GM12864 (cell line): ENCODE results near the gene PCDHA4.
"Not testable (repeated sequence)": the region's sequence is repeated elsewhere in the genome, so short reads cannot be mapped to it uniquely, and the experiment has no call there.

Source experiments
- DNase-seq: peaks from one replicate; pipeline ENCODE4 v3.0.0-alpha.2; 2011; ENCODE audit warnings: low read depth
- H3K4me3 ChIP-seq: 2 replicates; pipeline ENCODE4 v1.5.1; 2011; ENCODE audit warnings: mild to moderate bottlenecking, low read depth, low read length, control low read depth
- TF ChIP-seq, protein P1 (sequence below): IDR thresholded peaks from 2 replicates; pipeline ENCODE4 v1.5.1; 2011; ENCODE audit warnings: low read depth, mild to moderate bottlenecking, moderate library complexity, low read length, control low read depth, inconsistent platforms; ENCODE audit errors: missing control alignments

PCDHA4 gene

DNA sequence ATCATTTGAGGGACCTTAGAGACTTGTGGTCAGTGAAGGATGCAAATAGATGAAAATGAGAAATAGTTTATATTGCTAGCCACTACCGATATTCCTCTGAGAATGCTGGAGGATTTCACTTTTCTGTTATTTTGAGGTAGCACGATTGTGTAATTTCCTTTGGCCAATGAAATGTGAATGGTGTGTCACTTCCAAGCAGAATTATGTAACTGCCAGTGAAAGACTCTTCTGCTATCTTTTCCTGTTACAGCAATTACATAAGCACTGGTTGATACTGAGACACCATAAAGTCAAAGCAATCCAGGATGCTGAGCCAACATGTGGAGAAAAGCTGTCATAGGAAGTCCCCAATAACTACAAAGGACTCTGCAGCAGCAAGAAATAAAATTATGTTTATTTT is 15.8 kb upstream of the PCDHA4 start:
- no peak for DNase-seq
- H3K4me3 ChIP-seq = no peak overlapping the region
- TF ChIP-seq, protein P1, sequence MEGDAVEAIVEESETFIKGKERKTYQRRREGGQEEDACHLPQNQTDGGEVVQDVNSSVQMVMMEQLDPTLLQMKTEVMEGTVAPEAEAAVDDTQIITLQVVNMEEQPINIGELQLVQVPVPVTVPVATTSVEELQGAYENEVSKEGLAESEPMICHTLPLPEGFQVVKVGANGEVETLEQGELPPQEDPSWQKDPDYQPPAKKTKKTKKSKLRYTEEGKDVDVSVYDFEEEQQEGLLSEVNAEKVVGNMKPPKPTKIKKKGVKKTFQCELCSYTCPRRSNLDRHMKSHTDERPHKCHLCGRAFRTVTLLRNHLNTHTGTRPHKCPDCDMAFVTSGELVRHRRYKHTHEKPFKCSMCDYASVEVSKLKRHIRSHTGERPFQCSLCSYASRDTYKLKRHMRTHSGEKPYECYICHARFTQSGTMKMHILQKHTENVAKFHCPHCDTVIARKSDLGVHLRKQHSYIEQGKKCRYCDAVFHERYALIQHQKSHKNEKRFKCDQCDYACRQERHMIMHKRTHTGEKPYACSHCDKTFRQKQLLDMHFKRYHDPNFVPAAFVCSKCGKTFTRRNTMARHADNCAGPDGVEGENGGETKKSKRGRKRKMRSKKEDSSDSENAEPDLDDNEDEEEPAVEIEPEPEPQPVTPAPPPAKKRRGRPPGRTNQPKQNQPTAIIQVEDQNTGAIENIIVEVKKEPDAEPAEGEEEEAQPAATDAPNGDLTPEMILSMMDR = no peak

DNA sequence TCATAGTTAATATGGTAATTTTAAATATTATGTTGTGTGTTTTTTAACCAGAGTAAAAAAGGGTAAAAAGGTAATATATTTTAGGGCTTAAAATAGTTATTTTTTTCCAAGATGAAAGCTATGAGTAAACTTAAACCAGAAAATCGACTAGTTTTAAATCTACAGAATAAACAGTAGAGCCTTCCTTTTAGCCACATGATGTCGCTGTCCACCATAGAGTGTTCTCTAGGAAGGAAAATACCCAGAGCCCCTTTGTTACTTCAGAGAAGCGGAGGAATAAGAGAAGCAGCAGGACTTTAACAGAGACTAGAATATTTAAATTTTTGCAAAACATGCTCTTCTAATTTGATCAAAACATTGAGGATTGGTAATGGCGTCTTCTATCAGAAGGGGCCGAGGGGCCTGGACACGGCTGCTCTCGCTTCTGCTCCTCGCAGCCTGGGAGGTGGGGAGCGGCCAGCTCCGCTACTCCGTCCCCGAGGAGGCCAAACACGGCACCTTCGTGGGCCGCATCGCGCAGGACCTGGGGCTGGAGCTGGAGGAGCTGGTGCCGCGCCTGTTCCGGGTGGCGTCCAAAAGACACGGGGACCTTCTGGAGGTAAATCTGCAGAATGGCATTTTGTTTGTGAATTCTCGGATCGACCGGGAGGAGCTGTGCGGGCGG is 12.1 kb upstream of the PCDHA4 start, which contains the start of gene PCDHA2:
TSS of gene PCDHA2 (plus strand) at position 258 of the 664 bp plus-strand sequence.
- H3K4me3 ChIP-seq = no peak within 1 kb of the TSS
- TF ChIP-seq, protein P1 = no peak
- DNase-seq = no peak

DNA sequence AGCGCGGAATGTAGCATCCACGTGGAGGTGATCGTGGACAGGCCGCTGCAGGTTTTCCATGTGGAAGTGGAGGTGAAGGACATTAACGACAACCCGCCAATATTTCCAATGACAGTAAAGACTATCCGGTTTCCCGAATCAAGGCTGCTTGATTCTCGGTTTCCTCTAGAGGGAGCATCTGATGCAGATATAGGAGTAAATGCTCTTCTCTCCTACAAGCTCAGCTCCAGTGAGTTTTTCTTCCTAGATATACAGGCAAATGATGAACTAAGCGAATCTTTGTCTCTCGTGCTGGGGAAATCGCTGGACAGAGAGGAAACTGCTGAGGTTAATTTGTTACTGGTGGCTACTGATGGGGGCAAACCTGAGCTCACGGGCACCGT is 11.6 kb upstream of the PCDHA4 start:
- no peak overlapping the region for H3K4me3 ChIP-seq
- no peak for DNase-seq
- TF ChIP-seq, protein P1 = no peak

DNA sequence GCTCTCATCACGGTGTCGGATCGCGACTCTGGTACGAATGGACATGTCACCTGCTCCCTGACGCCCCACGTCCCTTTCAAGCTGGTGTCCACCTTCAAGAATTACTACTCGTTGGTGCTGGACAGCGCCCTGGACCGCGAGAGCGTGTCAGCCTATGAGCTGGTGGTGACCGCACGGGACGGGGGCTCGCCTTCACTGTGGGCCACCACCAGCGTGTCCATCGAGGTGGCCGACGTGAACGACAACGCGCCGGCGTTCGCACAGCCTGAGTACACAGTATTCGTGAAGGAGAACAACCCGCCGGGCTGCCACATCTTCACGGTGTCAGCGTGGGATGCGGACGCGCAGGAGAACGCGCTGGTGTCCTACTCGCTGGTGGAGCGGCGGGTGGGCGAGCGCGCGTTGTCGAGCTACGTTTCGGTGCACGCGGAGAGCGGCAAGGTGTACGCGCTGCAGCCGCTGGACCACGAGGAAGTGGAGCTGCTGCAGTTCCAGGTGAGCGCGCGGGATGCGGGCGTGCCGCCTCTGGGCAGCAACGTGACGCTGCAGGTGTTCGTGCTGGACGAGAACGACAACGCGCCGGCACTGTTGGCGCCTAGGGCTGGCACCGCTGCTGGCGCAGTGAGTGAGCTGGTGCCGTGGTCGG is 10.7 kb upstream of the PCDHA4 start:
- H3K4me3 ChIP-seq, DNase-seq: not testable (repeated sequence)

DNA sequence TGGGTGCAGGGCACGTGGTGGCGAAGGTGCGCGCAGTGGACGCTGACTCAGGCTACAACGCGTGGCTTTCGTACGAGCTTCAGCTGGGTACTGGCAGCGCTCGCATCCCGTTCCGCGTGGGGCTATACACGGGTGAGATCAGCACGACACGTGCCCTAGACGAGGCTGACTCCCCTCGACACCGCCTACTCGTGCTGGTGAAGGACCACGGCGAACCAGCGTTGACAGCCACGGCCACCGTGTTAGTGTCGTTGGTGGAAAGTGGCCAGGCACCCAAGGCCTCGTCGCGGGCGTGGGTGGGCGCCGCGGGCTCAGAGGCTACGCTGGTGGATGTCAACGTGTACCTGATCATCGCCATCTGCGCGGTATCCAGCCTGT is 10.2 kb upstream of the PCDHA4 start:
- no peak overlapping the region for H3K4me3 ChIP-seq
- DNase-seq = no peak
- TF ChIP-seq, protein P1 = no peak

DNA sequence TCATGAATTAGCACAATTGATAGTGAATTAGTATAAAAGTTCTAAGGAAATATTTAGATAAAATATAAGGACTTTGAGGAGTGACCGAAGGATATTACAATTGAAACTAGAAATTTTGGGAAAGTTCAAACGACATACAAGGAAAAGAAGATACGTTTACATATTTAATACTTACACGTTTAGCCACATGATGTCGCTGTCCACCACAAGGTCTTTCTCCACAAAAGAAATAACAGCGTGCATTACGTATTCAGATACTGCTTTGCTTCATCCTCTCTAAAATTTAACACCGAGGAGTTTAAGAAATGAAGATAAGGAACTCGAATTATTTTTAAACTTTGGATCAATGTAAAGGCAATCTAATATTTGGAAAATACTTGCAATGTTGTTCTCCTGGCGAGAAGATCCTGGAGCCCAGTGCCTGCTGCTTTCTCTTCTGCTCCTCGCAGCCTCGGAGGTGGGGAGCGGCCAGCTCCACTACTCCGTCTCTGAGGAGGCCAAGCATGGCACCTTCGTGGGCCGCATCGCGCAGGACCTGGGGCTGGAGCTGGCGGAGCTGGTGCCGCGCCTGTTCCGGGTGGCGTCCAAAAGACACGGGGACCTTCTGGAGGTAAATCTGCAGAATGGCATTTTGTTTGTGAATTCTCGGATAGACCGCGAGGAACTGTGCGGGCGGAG is 5.9 kb upstream of the PCDHA4 start, which contains the start of gene PCDHA3:
TSS of gene PCDHA3 (plus strand) at position 242 of the 678 bp plus-strand sequence.
- DNase-seq = no peak
- TF ChIP-seq, protein P1 = no peak
- no peak within 1 kb of the TSS for H3K4me3 ChIP-seq

DNA sequence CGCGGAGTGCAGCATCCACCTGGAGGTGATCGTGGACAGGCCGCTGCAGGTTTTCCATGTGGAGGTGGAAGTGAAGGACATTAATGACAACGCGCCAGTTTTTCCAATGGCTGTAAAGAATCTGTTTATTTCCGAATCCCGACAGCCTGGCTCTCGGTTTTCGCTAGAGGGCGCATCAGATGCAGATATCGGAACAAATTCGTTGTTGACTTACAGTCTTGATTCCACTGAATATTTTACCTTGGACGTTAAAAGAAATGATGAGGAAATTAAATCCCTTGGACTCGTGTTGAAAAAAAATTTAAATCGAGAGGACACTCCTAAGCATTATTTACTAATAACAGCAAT is 5.4 kb upstream of the PCDHA4 start:
- no peak for DNase-seq
- TF ChIP-seq, protein P1 = no peak
- H3K4me3 ChIP-seq = no peak overlapping the region

DNA sequence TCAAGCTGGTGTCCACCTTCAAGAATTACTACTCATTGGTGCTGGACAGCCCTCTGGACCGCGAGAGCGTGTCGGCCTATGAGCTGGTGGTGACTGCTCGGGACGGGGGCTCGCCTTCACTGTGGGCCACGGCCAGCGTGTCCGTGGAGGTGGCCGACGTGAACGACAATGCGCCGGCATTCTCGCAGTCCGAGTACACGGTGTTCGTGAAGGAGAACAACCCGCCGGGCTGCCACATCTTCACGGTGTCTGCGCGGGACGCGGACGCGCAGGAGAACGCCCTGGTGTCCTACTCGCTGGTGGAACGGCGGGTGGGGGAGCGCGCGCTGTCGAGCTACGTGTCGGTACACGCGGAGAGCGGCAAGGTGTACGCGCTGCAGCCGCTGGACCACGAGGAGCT is 4.5 kb upstream of the PCDHA4 start:
- DNase-seq, H3K4me3 ChIP-seq: not testable (repeated sequence)
